CD4-positive, CD25-positive, alpha-beta regulatory T cell (primary cell): ENCODE results near the gene CUL3. TPM values are rescaled to one million over a fixed set of nuclear protein-coding genes. Genes with fewer than 3 reads are reported as not detected.
"Not testable (repeated sequence)": the region's sequence is repeated elsewhere in the genome, so short reads cannot be mapped to it uniquely, and the experiment has no call there.

ENCODE experiments used
- ATAC-seq, 2 donors: fragments of 150-1000 bp; cut with Tn5 transposase; one replicate each; pipeline ENCODE4 v1.10.0; 2021; ENCODE audit warnings: low read depth in 2 of 2, moderate number of reproducible peaks in 2 of 2, moderate library complexity in 1 of 2
- DNase-seq, 3 donors: peaks; one replicate each; pipeline versions ENCODE4 v3.0.0 to v3.0.0-alpha.2; 2012 to 2022; ENCODE audit warnings: mixed read lengths in 1 of 3
- H3K27ac ChIP-seq: one replicate; pipeline ENCODE4 v1.7.0; 2013; ENCODE audit warnings: mild to moderate bottlenecking, low read length; ENCODE audit not compliant: insufficient read depth, poor library complexity, severe bottlenecking
- H3K27me3 ChIP-seq: one replicate; pipeline ENCODE4 v1.7.0; 2013; ENCODE audit warnings: low read length; ENCODE audit not compliant: control insufficient read depth, insufficient read depth
- H3K36me3 ChIP-seq: one replicate; pipeline ENCODE4 v1.7.0; 2013; ENCODE audit warnings: mild to moderate bottlenecking, low read length, moderate library complexity; ENCODE audit not compliant: control insufficient read depth, insufficient read depth
- H3K4me1 ChIP-seq: 2 replicates; pipeline ENCODE4 v1.7.0; 2013; ENCODE audit warnings: mild to moderate bottlenecking, low read length; ENCODE audit not compliant: insufficient read depth, control insufficient read depth, poor library complexity, severe bottlenecking
- H3K4me3 ChIP-seq: one replicate; pipeline ENCODE4 v1.7.0; 2013; ENCODE audit warnings: low read depth, mild to moderate bottlenecking, low read length, moderate library complexity
- H3K9me3 ChIP-seq, 2 experiments: 1 replicate in 1 of 2; 2 replicates in 1 of 2; pipeline ENCODE4 v1.7.0; 2013; ENCODE audit warnings: low read length in 2 of 2, mild to moderate bottlenecking in 1 of 2, moderate library complexity in 1 of 2; ENCODE audit not compliant: control insufficient read depth in 2 of 2
- H3K27ac Mint-ChIP-seq, 3 donors: one replicate each; pipeline ENCODE4 v1.8.0; 2020 to 2022; ENCODE audit warnings: mild to moderate bottlenecking in 3 of 3, mixed read lengths in 3 of 3, moderate library complexity in 2 of 3
- H3K27me3 Mint-ChIP-seq: one replicate; pipeline ENCODE4 v1.8.0; 2022; ENCODE audit warnings: mild to moderate bottlenecking, mixed read lengths
- H3K36me3 Mint-ChIP-seq: one replicate; pipeline ENCODE4 v1.8.0; 2020; ENCODE audit warnings: mixed read lengths
- H3K4me1 Mint-ChIP-seq, 4 donors: one replicate each; pipeline ENCODE4 v1.8.0; 2020 to 2022; ENCODE audit warnings: mixed read lengths in 4 of 4, mild to moderate bottlenecking in 1 of 4
- H3K4me3 Mint-ChIP-seq, 4 donors: one replicate each; pipeline ENCODE4 v1.8.0; 2020 to 2022; ENCODE audit warnings: mild to moderate bottlenecking in 4 of 4, mixed read lengths in 4 of 4, moderate library complexity in 3 of 4
- H3K9me3 Mint-ChIP-seq, 7 donors: one replicate each; pipeline ENCODE4 v1.8.0; 2020 to 2022; ENCODE audit warnings: mixed read lengths in 7 of 7, mild to moderate bottlenecking in 3 of 7, moderate library complexity in 2 of 7
- polyA plus RNA-seq, 4 donors: library from polyadenylated mRNA; unstranded; fragments of 300-500 nt; fragmentation: Illumina TruSeq; gene quantifications; one replicate each; pipeline ENCODE4 v1.2.3, GENCODE V29; 2021
- total RNA-seq: library from RNA; stranded (reverse); gene quantifications from one replicate; pipeline ENCODE4 v1.2.3, GENCODE V29; 2022

Gene CUL3
- total and polyA plus RNA-seq, 5 donors from 2014 or later, result 26.1 to 139 (median 43.6) TPM

GRCh38 chr2:224532931-224533330, 52.2 kb downstream of the CUL3 start:
- Histone ChIP-seq H3K9me3 (no peaks in the 10 kb centered on the region), H3K27ac (no peak overlapping the region), H3K4me3 (no peak overlapping the region), H3K36me3 (peaks cover 30% of the 10 kb centered on the region), H3K27me3 (no peaks in the 10 kb centered on the region), H3K4me1 (peaks cover 15% of the 10 kb centered on the region)
- H3K36me3 Mint-ChIP-seq, result peaks cover 29% of the 10 kb centered on the region
- DNase-seq, result no peak
- peaks cover 0 to 4% (median 0%) of the 10 kb centered on the region in 7 donors for H3K9me3 Mint-ChIP-seq
- peaks cover 46 to 74% (median 61%) of the 10 kb centered on the region in 4 donors for H3K4me1 Mint-ChIP-seq
- no peak for ATAC-seq
- no peaks in the 10 kb centered on the region for H3K27me3 Mint-ChIP-seq
- H3K27ac Mint-ChIP-seq, result peak overlapping the region; percentile 52 to 83 (median 58)
- H3K4me3 Mint-ChIP-seq, result peak overlapping the region in 3 of 4 donors; percentile 3 to 6 (median 3)

- H3K9me3 ChIP-seq, result no peaks in the 10 kb centered on the region
- DNase-seq (no peak), ATAC-seq (no peak)
- Mint-ChIP-seq H3K27me3 (no peaks in the 10 kb centered on the region), H3K4me1 (peaks cover 49 to 77% (median 65%) of the 10 kb centered on the region in 4 donors), H3K9me3 (peaks cover 0 to 4% (median 0%) of the 10 kb centered on the region in 7 donors), H3K36me3 (peaks cover 29% of the 10 kb centered on the region), H3K27ac (peak overlapping the region; percentile 52 to 83 (median 58)), H3K4me3 (peak overlapping the region in 3 of 4 donors; percentile 0 to 13 (median 5))
- H3K4me3 ChIP-seq, result no peak overlapping the region
- peaks cover 20% of the 10 kb centered on the region for H3K4me1 ChIP-seq
- no peak overlapping the region for H3K27ac ChIP-seq
- no peaks in the 10 kb centered on the region for H3K27me3 ChIP-seq
- peaks cover 30% of the 10 kb centered on the region for H3K36me3 ChIP-seq
Measured at GRCh38 chr2:224532441-224532840, 52.7 kb downstream of the CUL3 start.

- Histone ChIP-seq H3K4me1 (peaks cover 57% of the 10 kb centered on the region), H3K9me3 (no peaks in the 10 kb centered on the region), H3K27ac (peak overlapping the region; percentile 52), H3K36me3 (peaks cover 16% of the 10 kb centered on the region), H3K4me3 (peak overlapping the region; percentile 6), H3K27me3 (no peaks in the 10 kb centered on the region)
- H3K9me3 Mint-ChIP-seq, result peaks cover 0 to 4% (median 0%) of the 10 kb centered on the region in 7 donors
- ATAC-seq (no peak), DNase-seq (no peak)
- H3K36me3 Mint-ChIP-seq, result peaks cover 21% of the 10 kb centered on the region
- no peaks in the 10 kb centered on the region for H3K27me3 Mint-ChIP-seq
- H3K27ac Mint-ChIP-seq, result peak overlapping the region; percentile 6 to 22 (median 17)
- peaks cover 62 to 93% (median 77%) of the 10 kb centered on the region in 4 donors for H3K4me1 Mint-ChIP-seq
- peak overlapping the region in 3 of 4 donors; percentile 8 to 84 (median 55) for H3K4me3 Mint-ChIP-seq
Measured at GRCh38 chr2:224528171-224528570, 57.0 kb downstream of the CUL3 start.

GRCh38 chr2:224525774-224526173, 59.4 kb downstream of the CUL3 start:
- Histone ChIP-seq H3K36me3 (peaks cover 8% of the 10 kb centered on the region), H3K4me3 (peak overlapping the region; percentile 78), H3K27me3 (no peaks in the 10 kb centered on the region), H3K27ac (peak overlapping the region; percentile 77), H3K4me1 (peaks cover 81% of the 10 kb centered on the region), H3K9me3 (no peaks in the 10 kb centered on the region)
- Mint-ChIP-seq H3K27ac (peak overlapping the region in 2 of 3 donors; percentile 52 to 55), H3K4me1 (peaks cover 51 to 84% (median 70%) of the 10 kb centered on the region in 4 donors), H3K36me3 (peaks cover 4% of the 10 kb centered on the region), H3K4me3 (peak overlapping the region in 3 of 4 donors; percentile 40 to 63 (median 57)), H3K27me3 (no peaks in the 10 kb centered on the region), H3K9me3 (peaks cover 0 to under 1% (median 0%) of the 10 kb centered on the region in 7 donors)
- no peak for ATAC-seq
- no peak for DNase-seq

- Mint-ChIP-seq H3K27me3 (no peaks in the 10 kb centered on the region), H3K4me3 (peak overlapping the region; percentile 67 to 85 (median 80)), H3K27ac (peak overlapping the region; percentile 80 to 94 (median 92)), H3K36me3 (peaks cover 3% of the 10 kb centered on the region), H3K4me1 (peaks cover 62 to 89% (median 76%) of the 10 kb centered on the region in 4 donors), H3K9me3 (peaks cover 0 to 3% (median 0%) of the 10 kb centered on the region in 7 donors)
- Histone ChIP-seq H3K9me3 (no peaks in the 10 kb centered on the region), H3K4me3 (peak overlapping the region; percentile 78), H3K27ac (peak overlapping the region; percentile 77), H3K27me3 (no peaks in the 10 kb centered on the region), H3K4me1 (peaks cover 92% of the 10 kb centered on the region), H3K36me3 (peaks cover 2% of the 10 kb centered on the region)
- DNase-seq (peak in 1 of 3 donors; percentile 27), ATAC-seq (no peak)
Measured at GRCh38 chr2:224524657-224525056, 60.5 kb downstream of the CUL3 start.

- Mint-ChIP-seq H3K4me1 (peaks cover 64 to 89% (median 75%) of the 10 kb centered on the region in 4 donors), H3K27ac (peak overlapping the region; percentile 80 to 94 (median 92)), H3K4me3 (peak overlapping the region; percentile 67 to 85 (median 80)), H3K27me3 (no peaks in the 10 kb centered on the region), H3K36me3 (peaks cover 3% of the 10 kb centered on the region), H3K9me3 (peaks cover 0 to 3% (median 0%) of the 10 kb centered on the region in 7 donors)
- Histone ChIP-seq H3K27me3 (no peaks in the 10 kb centered on the region), H3K4me3 (peak overlapping the region; percentile 78), H3K4me1 (peaks cover 93% of the 10 kb centered on the region), H3K27ac (peak overlapping the region; percentile 77), H3K9me3 (no peaks in the 10 kb centered on the region), H3K36me3 (no peaks in the 10 kb centered on the region)
- DNase-seq (peak in 2 of 3 donors; percentile 42 to 69), ATAC-seq (peak; percentile 52 to 56)
Measured at GRCh38 chr2:224523626-224524577, 61.3 kb downstream of the CUL3 start.

GRCh38 chr2:224522483-224522882, 62.7 kb downstream of the CUL3 start:
- Mint-ChIP-seq H3K4me1 (peaks cover 62 to 86% (median 72%) of the 10 kb centered on the region in 4 donors), H3K4me3 (peak overlapping the region in 1 of 4 donors; percentile 28)
- not testable (repeated sequence) for ATAC-seq, H3K27me3 Mint-ChIP-seq, H3K27ac Mint-ChIP-seq, H3K9me3 Mint-ChIP-seq, DNase-seq, H3K36me3 Mint-ChIP-seq, H3K36me3 ChIP-seq, H3K9me3 ChIP-seq, H3K27me3 ChIP-seq
- Histone ChIP-seq H3K4me1 (peaks cover 91% of the 10 kb centered on the region), H3K4me3 (peak overlapping the region; percentile 78), H3K27ac (peak overlapping the region; percentile 77)
